ENCODE measurements around the gene CKLF. TPM values are rescaled to one million over a fixed set of nuclear protein-coding genes. Genes with fewer than 3 reads are reported as not detected.
A peak's percentile ranks its signal among the peaks of the same experiment; 100 is the strongest.
"Not testable (repeated sequence)": the region's sequence is repeated elsewhere in the genome, so short reads cannot be mapped to it uniquely, and the experiment has no call there.

Gene CKLF
- total RNA-seq, 1 experiment from 2014 or later = 84.8 TPM

DNA sequence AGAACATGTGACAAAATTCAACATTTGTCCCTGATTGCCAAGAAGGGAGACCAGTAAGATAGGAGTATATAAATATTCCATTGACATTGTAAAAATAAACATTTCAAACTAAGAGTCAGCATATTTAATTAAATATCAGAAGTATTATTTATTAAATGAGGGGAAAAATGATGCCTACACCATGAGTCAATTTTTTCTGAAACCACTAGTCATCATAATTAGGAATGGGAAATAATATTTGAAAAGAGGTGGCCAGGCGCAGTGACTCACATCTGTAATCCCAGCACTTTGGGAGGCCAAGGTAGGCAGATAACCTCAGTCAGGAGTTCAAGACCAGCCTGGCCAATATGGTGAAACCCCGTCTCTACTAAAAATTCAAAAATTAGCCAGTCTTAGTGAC is 16.0 kb downstream of the CKLF start:
- DNase-seq (ENCODE audit: low read depth) = no peak

DNA sequence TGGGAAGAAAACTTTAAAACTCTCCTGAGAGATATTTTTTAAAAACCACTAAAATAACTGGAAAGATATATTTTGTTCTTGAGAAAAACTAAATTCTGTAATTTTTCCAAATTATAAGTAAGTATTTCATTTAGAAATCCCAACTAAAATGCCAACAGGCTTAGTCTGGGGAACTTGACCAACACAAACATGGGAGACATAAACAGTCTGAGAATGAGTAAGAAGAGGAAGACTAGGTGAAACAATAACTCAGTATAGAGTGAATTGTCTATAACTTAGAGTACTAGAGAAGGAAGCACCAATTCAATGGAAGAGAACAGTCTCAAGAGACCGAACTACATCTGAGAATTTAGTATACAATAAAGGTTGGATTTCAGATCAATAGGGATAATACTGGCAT is 16.8 kb downstream of the CKLF start:
- DNase-seq (ENCODE audit: low read depth) = peak; percentile 31

DNA sequence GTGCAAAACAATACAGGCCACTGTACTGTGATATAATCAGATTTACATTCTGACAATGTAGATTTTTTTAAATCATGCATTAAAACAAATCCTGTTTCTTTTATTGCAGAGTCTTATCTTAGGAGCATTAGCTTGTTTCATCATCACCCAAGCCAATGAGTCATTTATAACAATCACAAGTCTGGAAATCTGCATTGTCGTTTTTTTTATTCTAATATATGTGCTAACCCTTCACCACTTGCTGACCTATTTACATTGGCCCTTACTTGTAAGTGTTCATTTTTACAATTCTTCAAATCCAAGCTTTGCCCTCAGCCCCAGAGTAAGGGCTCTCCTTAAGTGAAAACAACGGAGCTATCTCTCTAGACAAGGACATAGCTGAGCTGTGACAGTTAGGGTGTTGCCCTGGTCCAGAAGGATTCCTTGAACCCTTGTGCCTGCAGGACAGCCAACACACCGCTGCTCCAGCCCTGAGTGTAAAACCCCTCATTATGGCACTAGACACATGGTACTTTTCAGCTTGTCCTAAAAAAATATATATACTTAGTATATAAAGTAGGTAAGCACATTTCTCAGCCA is 17.5 kb downstream of the CKLF start:
- DNase-seq (ENCODE audit: low read depth) = peak; percentile 44

DNA sequence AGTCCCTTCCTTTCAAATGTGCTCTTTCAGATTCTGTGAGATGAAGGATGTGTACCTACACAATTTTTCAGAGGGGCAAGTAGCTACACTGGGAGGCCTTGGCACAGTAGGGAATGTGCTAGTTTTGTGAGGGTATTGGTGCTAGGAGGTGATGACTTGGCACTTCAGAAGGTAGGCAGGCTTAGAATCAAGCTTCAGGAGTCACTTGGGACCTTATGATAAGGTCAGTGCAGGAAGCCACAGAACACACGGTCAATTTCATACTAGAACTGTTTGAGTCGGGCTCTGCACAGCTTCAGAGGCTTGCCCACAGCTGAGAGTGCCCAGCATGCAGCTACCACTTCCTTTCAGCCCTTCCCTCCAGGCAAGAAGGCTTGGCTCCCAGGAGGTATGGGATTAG is 20.0 kb downstream of the CKLF start:
- no peak for DNase-seq (ENCODE audit: low read depth)

DNA sequence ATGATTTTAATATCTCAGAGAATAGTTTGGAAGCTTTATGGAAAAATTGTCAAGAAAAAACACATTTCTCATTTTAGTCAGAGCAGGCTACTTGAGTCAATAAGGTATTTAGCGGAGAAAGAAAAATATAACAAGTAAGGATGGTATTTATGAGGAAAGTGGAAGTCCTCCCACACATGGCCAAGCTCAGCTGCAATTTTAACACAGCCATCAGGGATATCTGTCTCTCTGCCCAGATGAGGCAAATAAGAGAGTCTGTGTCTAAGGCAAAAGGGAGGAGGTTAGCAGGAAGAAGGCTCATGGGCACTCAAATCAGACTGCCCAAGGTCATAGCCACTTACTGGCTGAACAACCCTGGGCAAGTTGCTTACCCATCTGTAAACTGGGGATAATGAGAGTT is 21.7 kb downstream of the CKLF start:
- no peak for DNase-seq (ENCODE audit: low read depth)

DNA sequence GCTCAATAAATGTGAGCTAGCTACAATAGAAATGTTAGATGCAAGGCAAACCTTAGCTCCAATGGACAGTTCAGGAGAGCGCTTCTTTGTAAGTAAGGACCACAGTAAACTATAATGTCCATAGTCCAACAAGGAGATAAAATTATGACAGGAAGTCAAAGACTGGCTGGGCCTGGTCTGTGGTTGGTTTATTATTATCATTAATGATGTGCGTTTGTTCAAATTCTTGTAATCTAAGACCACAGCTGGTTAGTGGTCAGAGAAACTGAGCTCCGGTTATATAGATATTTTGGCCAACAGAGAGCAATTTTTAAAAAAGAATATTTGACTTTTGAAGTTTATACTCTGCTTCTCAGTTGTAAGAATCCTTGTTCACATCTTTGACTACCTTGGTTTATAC is 22.2 kb downstream of the CKLF start:
- no peak for DNase-seq (ENCODE audit: low read depth)

DNA sequence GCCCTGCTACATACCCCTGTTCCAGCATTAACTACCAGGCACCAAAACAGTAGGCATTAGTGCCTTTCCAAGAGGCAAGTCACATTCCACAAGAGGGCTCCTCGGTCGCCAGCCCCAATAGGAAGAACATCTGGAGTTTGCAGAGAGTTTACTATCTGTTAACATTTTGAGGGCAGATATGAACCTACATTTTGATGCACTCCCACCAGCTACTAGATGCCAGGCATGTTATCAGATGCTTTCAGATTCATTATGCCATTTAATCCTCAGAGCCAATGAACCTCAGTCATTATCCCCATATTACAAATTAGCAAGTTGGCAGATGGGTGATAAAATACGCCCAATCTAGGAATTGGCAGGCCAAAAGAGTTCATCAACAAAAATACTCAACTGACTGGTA is 22.7 kb downstream of the CKLF start:
- no peak for DNase-seq (ENCODE audit: low read depth)

DNA sequence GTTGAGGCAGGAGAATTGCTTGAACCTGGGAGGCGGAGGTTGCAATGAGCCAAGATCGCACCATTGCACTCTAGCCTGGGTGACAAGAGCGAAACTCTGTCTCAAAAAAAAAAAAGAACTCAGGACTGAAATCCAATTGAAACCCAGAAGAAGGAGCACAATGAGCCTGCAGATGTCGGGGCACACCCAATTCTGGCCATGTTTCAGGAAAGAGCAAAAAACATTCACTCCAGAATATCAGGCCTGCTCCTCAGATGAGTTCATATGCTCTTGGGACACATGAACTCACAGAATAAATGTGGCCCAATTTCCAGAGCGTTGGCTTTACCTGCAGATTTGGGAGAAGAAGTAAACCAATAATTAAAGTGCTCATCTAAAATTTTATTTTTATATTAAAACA is 23.9 kb downstream of the CKLF start:
- no peak for DNase-seq (ENCODE audit: low read depth)

DNA sequence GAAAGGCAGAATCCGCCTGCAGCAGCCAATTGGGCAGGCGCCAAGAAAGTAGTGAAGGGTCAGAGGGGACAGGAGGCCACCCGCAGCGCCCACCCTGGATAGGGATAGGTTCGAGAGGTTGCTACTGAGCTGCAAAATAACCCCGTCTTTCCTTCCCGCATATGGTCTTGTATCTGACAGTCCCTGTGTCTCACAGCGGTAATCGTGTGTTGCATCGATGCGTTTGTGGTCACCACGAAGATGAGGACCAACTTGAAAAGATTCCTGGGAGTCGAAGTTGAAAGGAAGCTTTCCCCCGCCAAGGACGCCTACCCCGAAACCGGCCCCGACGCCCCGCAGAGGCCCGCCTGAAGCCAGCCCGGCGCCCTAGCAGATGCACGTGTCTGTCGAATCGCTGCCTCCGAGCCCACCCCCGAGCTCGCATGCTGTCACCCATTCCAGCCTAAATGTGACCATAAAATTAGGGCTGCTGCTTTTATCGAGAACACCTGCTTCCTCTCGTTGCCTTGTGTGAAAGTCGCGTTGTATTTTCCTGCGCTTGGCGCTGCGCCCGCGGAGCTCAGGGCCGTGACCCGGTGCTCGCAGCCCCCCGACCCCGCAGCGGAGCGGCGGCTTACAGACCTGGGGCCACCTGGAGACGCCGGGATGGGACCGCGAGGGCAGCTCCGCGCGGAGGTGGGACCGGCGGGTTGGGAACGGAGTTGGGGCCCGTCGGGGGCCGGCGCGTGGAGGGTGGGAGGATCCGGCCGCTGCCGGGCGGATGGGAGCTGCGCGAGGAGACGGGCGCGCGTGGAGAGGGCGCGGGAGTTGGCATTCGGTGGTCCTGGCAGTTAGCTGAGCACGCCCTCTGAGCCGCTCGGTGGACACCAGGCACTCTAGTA is 26.5 kb downstream of the CKLF start, which contains the start of gene CMTM2:
TSS of gene CMTM2 (plus strand) at position 813 of the 881 bp plus-strand sequence. CDS start 145 bp downstream, outside the sequence.
- no peak for DNase-seq (ENCODE audit: low read depth)

DNA sequence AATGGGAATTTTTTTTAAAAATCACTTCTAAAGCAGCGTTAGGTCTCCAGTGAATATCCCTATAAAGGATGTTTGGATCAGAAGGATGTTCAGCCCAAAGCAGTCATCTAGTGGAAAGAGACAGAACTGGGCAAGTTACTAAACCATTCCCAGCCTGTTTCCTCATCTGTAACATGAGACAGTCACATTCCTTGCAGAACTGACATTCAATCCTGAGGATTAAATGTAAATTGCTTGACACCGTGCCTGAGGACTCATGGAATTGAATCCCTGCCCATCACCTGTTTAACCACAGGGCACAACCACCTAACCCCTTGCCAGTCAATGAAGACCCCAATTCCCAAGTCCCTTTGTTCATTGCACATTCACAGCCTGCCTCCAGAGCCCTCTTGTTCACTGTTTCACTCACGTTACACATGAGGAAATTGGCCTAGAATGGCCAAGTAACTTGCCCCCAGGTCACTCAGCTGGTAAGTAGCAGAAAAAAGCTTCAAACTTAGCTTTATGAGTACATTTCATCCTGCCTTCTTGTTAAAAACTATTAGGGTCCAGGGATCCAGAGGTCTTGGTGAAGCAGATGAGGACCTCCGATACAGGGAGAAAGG is 28.3 kb downstream of the CKLF start:
- peak; percentile 94 for DNase-seq (ENCODE audit: low read depth)

DNA sequence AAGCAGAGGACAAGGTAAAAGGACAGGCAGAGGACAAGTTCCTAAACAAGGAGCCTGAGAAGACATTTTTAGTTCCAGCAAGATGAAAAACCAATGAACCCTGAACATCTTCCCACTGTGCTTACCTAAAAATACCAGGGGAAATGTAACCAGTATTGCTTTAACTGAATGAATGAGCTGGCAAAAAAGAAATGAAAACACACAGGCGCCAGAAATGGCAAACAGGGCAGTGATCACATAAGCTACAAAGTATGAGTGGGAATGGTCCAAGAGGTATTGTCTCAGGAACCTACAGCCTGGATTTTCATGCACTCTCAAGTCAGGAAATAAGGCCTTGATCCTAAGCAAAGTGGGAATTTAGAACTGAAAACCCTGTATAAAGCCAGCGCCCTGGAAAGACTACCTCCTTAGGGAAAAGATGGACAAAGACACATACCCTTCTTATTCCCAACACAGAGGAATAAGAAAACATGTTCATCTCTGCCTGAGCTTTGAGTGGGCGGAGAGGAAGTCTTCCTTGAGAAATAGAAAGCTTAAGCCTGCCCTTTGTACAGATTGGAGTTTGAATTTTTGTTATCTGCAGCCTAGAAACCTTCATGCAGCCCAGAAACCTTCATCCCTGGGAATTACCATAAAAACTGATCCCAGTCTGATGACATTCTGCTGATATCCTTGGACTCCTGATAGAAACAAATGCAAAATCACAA is 29.0 kb downstream of the CKLF start:
- peak; percentile 42 for DNase-seq (ENCODE audit: low read depth)

DNA sequence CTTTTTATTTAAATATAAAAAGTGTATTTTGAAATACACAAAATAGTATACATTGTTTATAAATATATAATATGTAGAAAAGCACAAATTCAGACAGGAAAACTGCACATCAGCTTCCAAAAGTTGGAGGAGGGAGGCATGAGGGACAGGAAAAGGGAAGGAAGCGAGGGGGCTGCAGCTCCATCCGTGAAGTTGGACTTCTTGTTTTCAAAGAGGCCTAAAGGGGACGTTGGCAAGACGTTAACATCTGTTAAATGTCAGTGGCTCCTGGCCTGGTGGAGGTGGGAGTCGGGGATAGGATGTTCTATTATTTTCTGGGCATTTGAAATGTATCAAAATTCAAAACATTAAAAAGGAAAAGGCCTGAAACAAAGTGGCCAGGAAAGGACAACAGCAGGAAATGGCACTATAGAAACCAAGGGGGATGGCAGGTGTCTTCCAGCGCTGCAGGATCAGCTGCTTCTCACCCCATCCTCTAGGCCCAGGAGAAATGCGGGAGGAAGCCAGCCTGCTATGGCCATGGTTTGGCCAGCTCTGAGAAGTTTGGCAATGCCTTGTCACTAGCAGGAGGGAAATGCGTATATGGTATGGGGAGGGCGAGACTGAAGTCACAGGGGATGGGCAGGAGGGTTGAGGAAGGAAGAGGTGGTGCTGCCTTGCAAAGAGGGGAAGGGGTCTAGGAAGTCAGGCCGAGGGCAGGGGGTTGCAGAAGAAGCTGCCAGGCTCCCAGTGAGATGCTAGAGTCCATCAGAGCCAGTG is 33.3 kb downstream of the CKLF start:
- no peak for DNase-seq (ENCODE audit: low read depth)

DNA sequence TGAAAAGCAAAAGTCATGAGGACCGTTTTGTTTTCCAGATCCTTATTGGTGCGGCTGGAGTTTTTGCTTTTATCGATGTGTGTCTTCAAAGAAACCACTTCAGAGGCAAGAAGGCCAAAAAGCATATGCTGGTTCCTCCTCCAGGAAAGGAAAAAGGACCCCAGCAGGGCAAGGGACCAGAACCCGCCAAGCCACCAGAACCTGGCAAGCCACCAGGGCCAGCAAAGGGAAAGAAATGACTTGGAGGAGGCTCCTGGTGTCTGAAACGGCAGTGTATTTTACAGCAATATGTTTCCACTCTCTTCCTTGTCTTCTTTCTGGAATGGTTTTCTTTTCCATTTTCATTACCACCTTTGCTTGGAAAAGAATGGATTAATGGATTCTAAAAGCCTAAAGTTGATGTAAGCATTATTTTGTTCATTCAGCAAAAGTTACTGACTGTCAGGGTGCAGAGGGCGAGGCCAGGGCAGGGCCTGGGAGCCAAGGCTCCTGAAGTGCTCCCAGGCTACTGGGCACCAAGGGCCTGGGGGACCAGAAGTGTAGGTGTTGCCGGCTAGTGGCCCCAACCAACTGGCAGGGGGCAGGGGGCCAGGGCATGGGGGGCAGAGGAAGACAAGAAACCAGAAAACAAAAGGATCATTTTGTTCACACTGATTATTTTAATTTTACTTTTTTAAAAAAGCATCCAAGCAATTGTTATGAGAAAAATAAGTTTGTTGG is 35.7 kb downstream of the CKLF start:
- no peak for DNase-seq (ENCODE audit: low read depth)

DNA sequence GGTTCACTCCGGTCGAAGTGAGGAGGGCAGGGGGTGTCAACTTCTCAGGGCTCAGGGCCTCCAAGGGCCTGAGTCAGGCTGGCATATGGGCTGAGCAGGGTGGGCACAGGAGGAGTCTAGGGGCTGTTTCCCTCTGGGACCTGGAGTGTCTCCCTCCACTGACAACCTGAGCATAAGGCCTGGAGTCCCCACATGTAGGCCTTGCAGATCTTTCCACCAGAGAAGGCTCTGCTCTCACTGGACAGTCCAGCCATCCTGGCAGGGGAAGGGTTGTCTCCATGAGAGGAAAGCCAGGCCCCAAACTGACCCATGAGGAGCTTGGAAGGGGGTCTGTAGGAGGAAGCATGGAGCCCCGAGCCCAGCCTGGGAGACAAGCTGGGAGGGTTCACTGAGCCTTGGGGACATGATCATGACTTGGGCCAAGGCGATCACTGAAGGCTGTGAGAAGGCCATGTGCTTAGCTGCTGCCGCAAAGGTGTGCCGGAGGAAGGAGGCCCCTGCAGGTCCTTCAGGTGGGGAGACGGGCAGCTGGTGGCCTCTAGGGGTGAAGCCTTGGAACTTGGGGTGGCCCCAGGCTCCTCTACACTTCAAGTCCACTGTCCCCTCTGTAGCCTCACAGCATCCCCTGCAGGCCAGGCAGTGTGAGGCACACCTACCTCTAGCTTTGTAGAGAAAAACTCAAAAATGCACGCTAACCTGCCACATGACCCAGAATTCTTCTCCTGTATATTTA is 36.8 kb downstream of the CKLF start:
- DNase-seq (ENCODE audit: low read depth) = peak; percentile 50

DNA sequence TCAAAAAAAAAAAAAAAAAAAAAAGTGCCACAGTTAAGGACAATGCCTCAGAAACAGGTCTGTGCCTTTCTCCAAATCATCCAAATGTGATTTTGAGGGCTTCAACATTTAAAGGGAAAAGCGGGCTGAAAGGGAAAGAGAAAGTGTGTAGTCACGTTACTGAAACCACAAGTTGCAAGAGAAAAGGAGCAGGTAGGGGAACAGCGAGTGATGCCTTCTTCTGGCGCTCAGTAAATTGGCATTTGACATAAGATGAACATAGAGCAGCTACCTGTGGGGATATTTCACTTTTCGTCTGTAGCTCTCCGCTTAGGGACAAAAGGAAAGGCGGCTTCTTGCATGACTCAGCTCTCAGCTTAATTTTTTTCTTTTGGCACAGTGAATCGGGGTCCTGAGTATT is 37.9 kb downstream of the CKLF start:
- no peak for DNase-seq (ENCODE audit: low read depth)

DNA sequence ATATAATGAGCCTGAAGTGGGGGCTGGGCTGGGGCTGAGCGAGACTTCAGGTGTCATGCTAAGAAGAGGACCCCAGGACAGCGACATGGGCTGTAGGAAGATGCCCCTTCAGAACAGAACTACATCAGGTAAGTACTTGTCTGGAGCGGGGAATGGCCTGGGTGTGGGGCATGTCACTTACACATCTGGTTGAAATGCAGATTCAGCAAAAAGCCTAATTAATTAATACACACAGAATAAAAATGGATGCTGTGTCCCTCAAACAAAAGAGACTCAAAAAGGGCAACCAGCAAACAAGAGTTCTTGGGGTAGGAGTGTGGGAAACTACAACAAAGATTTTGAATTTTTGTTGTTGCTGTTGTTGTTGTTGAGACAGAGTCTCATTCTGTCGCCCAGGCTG is 38.6 kb downstream of the CKLF start:
- no peak for DNase-seq (ENCODE audit: low read depth)

DNA sequence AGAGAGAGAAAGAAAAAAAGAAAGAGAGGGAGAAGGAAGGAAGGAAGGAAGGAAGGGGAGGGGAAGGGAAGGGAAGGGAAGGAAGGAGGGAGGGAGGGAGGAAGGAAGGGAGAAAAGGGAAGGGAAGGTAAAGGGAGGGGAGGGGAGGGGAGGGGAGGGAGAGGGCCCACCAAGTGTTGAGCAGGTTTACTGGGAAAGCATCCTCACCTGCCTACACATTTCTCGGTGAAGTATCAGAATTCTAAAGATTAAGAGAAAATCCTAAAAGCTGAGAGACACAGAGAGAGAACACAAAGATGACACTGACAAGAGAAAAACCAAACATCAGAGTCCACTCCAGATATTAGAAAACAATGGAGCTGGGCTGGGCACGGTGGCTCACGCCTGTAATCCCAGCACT is 39.9 kb downstream of the CKLF start:
- no peak for DNase-seq (ENCODE audit: low read depth)

DNA sequence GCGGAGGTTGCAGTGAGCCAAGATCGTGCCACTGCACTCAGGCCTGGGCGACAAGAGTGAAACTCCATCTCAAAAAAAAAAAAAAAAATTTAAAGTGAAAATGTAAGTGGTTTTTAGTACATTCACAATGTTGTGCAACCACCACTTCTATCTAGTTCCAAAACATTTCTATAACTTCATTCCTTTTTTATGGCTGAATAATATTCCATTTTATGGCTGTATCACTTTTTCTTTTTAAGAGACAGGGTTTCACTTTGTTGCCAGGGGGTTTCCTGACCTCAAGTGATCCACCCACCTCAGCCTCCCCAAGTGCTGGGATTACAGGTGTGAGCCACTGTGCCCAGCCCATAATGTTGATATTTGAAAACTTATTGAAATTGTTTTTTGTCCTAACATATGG is 40.4 kb downstream of the CKLF start:
- no peak for DNase-seq (ENCODE audit: low read depth)

DNA sequence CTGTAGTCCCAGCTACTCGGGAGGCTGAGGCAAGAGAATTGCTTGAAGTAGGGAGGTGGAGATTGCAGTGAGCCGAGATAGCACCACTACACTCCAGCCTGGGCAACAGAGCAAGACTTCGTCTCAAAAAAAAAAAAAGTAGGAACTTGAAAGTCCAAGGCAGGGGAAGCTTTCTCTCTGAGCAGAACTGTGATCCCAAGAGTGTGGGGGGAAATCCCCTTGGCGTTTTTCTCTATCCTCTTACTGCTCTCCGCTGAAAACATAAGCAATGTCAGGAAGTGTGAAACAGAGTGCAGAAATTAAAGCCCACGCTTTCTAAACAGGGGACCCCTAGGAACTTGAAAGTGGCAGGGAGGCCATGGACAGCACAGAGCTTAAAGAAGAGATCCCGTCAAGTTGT is 42.4 kb downstream of the CKLF start:
- DNase-seq (ENCODE audit: low read depth) = no peak

DNA sequence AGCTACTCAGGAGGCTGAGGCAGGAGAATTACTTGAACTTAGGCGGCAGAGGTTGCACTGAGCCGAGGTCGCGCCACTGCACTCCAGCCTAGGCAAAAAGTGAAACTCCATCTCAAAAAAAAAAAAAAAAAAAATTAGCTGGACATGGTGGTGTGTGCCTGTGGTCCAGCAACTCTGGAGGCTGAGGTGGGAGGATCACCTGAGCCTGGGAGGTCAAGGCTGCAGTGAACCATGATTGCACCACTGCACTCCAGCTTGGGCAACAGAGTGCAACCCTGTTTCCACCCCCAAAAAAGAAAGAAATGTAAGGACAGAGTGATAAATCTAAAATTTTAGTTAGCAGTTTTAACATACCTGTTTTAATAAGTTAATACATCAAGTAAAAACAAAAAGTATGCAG is 44.2 kb downstream of the CKLF start:
- not testable (repeated sequence) for DNase-seq (ENCODE audit: low read depth)
